Endothelial cell of umbilical vein (primary cell): ENCODE measurements around the gene KCNG1. TPM values are rescaled to one million over a fixed set of nuclear protein-coding genes. Genes with fewer than 3 reads are reported as not detected.

Source experiments
- BruUV-seq: library from RNA; stranded (reverse); fragments of 400-500 nt; replicated peaks from 2 replicates; lab custom pipeline; 2021; lab: Mats Ljungman, UMichigan
- CTCF ChIA-PET: fragments of 300-600, 350-600 bp; sonication (Branson Sonifier 250); formaldehyde crosslinking; loops from one replicate; lab custom pipeline; 2021; ENCODE audit warnings: antibody characterized with exemption, inconsistent platforms; lab: Charles Lee
- POLR2A ChIA-PET: fragments of 300-600, 350-600 bp; sonication (Branson Sonifier 250); formaldehyde crosslinking; loops from one replicate; lab custom pipeline; 2021; ENCODE audit warnings: antibody characterized with exemption, inconsistent platforms; lab: Charles Lee
- DNase-seq: peaks from one replicate; pipeline ENCODE4 v3.0.0-alpha.2; 2011; ENCODE audit warnings: low read depth, low spot score
- FAIRE-seq: peaks from 2 replicates; lab custom pipeline; 2011; peaks lifted over from hg19 to GRCh38; lab: Jason Lieb, UNC
- H2AFZ ChIP-seq: 2 replicates; pipeline ENCODE4 v1.6.0; 2012; ENCODE audit warnings: low read depth, low read length, control low read depth, inconsistent platforms
- H3K27ac ChIP-seq: 2 replicates; pipeline ENCODE4 v1.5.1; 2011; ENCODE audit warnings: low read depth, mild to moderate bottlenecking, control low read depth, low read length, moderate library complexity; ENCODE audit not compliant: insufficient read depth
- H3K27me3 ChIP-seq, 2 experiments: 2 replicates each; pipeline versions ENCODE4 v1.6.0 to v1.6.1; 2011; ENCODE audit warnings: low read length in 2 of 2, mixed read lengths in 1 of 2; ENCODE audit not compliant: control insufficient read depth in 2 of 2, insufficient read depth in 2 of 2
- H3K36me3 ChIP-seq, 2 experiments: 2 replicates in 1 of 2; 3 replicates in 1 of 2; pipeline ENCODE4 v1.5.1; 2011; ENCODE audit warnings: low read length in 2 of 2, mild to moderate bottlenecking in 1 of 2, moderate library complexity in 1 of 2; ENCODE audit not compliant: control insufficient read depth in 2 of 2, insufficient read depth in 2 of 2; ENCODE audit errors: extremely low read depth in 1 of 2
- H3K4me1 ChIP-seq: 3 replicates; pipeline ENCODE4 v1.5.1; 2011; ENCODE audit warnings: mild to moderate bottlenecking, low read length; ENCODE audit not compliant: control insufficient read depth, insufficient read depth; ENCODE audit errors: extremely low read depth
- H3K4me2 ChIP-seq: 2 replicates; pipeline ENCODE4 v1.6.1; 2011; ENCODE audit warnings: low read length, control low read depth, mixed read lengths; ENCODE audit not compliant: insufficient read depth
- H3K4me3 ChIP-seq, 3 experiments: fragments of 200-600 bp in 1 of 3; sonication (generic), shearing (Covaris generic) in 1 of 3; replicated peaks in 1 of 3; 2 replicates each; pipeline ENCODE4 v1.5.1; 2011 to 2016; ENCODE audit warnings: control low read depth in 3 of 3, low read length in 3 of 3, mild to moderate bottlenecking in 2 of 3, inconsistent platforms in 1 of 3, low read depth in 1 of 3, moderate library complexity in 1 of 3; ENCODE audit not compliant: insufficient read depth in 1 of 3
- H3K79me2 ChIP-seq: 2 replicates; pipeline ENCODE4 v1.6.0; 2012; ENCODE audit warnings: low read length, inconsistent platforms; ENCODE audit not compliant: control insufficient read depth, insufficient read depth
- H3K9ac ChIP-seq: replicated peaks from 2 replicates; pipeline ENCODE3; 2011; ENCODE audit warnings: low read length, control low read depth; ENCODE audit not compliant: insufficient read depth; ENCODE audit errors: extremely low read depth
- H3K9me1 ChIP-seq: replicated peaks from 3 replicates; pipeline ENCODE4 v1.6.0; 2011; ENCODE audit warnings: mild to moderate bottlenecking, low read length; ENCODE audit not compliant: control insufficient read depth, insufficient read depth; ENCODE audit errors: extremely low read depth
- H3K9me3 ChIP-seq: replicated peaks from 2 replicates; pipeline ENCODE4 v1.5.1; 2012; ENCODE audit warnings: low read length, inconsistent platforms; ENCODE audit not compliant: control insufficient read depth, insufficient read depth
- H4K20me1 ChIP-seq: replicated peaks from 2 replicates; pipeline ENCODE3; 2011; ENCODE audit warnings: mild to moderate bottlenecking, low read length; ENCODE audit not compliant: control insufficient read depth, insufficient read depth; ENCODE audit errors: extremely low read depth
- EZH2 ChIP-seq: IDR thresholded peaks from 2 replicates; pipeline ENCODE4 v1.6.1; 2012; ENCODE audit warnings: borderline replicate concordance, low read depth, mild to moderate bottlenecking, moderate library complexity, low read length, inconsistent platforms; ENCODE audit not compliant: severe bottlenecking
- FOS ChIP-seq: IDR thresholded peaks from 2 replicates; pipeline ENCODE4 v1.6.1; 2011; ENCODE audit warnings: mild to moderate bottlenecking, low read length, moderate library complexity, borderline replicate concordance; ENCODE audit not compliant: insufficient read depth
- JUN ChIP-seq: IDR thresholded peaks from 2 replicates; pipeline ENCODE4 v1.6.1; 2011; ENCODE audit warnings: borderline replicate concordance, low read depth; ENCODE audit not compliant: insufficient read length, insufficient read depth
- MAX ChIP-seq: IDR thresholded peaks from 2 replicates; pipeline ENCODE4 v1.6.1; 2011; ENCODE audit not compliant: insufficient read depth, insufficient read length
- MYC ChIP-seq: IDR thresholded peaks from one replicate; pipeline ENCODE4 v1.6.1; 2011; ENCODE audit warnings: mild to moderate bottlenecking, low read depth, low read length
- POLR2A ChIP-seq: IDR thresholded peaks from 2 replicates; pipeline ENCODE4 v1.6.1; 2012; ENCODE audit warnings: low read depth, mild to moderate bottlenecking, control low read depth, low read length
- POLR2AphosphoS5 ChIP-seq: IDR thresholded peaks from 2 replicates; pipeline ENCODE4 v1.6.1; 2012; ENCODE audit warnings: low read depth, mild to moderate bottlenecking, control low read depth, low read length, moderate library complexity; ENCODE audit not compliant: insufficient read depth
- dilution Hi-C: fragments of 300-500 bp; cut with MboI; formaldehyde crosslinking; loops from one replicate; pipeline ENCODE4 v1.15.0; 2019; ENCODE audit warnings: low sequenced_read_pairs; ENCODE audit not compliant: extremely low pct_ligation_motif_present
- intact Hi-C: fragments of 100-400 bp; cut with micrococcal nuclease; formaldehyde crosslinking; loops from one replicate; pipeline ENCODE4 v1.10.0; 2022
- polyA plus RNA-seq, 4 experiments: library from polyadenylated mRNA; depleted of rRNA in 3 of 4; stranded (reverse) in 3 of 4; unstranded in 1 of 4; fragments of >200 nt; gene quantifications; 2 replicates each; pipeline versions ENCODE4 v1.2.1 to v1.2.3, GENCODE V29; 2011 to 2012; ENCODE audit warnings: missing spikeins in 1 of 4
- total RNA-seq: library from RNA; stranded (reverse); gene quantifications from 2 replicates; pipeline ENCODE4 v1.2.3, GENCODE V29; 2021
- TF ChIP-seq, protein P1 (sequence below), 2 donors: IDR thresholded peaks; 1 replicate in 1 of 2; 2 replicates in 1 of 2; pipeline ENCODE4 v1.5.1; 2011; ENCODE audit warnings: low read length in 2 of 2, mild to moderate bottlenecking in 2 of 2, moderate library complexity in 2 of 2, control low read depth in 1 of 2, inconsistent platforms in 1 of 2, low read depth in 1 of 2; ENCODE audit not compliant: insufficient read depth in 1 of 2; ENCODE audit errors: extremely low read depth in 1 of 2

KCNG1 gene
- total and polyA plus RNA-seq, 2 donors (not counting 3 experiments of a cell fraction or from before 2014, with no cell fraction given) = 0.22 to 1.1 TPM

- no peak overlapping the region for H3K4me3 ChIP-seq
- POLR2A ChIA-PET = no interaction called here
- TF ChIP-seq MYC (no peak), POLR2A (no peak), JUN (no peak), EZH2 (no peak), POLR2AphosphoS5 (no peak), MAX (no peak), FOS (no peak)
- TF ChIP-seq, protein P1, sequence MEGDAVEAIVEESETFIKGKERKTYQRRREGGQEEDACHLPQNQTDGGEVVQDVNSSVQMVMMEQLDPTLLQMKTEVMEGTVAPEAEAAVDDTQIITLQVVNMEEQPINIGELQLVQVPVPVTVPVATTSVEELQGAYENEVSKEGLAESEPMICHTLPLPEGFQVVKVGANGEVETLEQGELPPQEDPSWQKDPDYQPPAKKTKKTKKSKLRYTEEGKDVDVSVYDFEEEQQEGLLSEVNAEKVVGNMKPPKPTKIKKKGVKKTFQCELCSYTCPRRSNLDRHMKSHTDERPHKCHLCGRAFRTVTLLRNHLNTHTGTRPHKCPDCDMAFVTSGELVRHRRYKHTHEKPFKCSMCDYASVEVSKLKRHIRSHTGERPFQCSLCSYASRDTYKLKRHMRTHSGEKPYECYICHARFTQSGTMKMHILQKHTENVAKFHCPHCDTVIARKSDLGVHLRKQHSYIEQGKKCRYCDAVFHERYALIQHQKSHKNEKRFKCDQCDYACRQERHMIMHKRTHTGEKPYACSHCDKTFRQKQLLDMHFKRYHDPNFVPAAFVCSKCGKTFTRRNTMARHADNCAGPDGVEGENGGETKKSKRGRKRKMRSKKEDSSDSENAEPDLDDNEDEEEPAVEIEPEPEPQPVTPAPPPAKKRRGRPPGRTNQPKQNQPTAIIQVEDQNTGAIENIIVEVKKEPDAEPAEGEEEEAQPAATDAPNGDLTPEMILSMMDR (IDR thresholded peaks at IDR 0.05; ENCODE audit: extremely low read depth in 1 of 2, insufficient read depth in 1 of 2, low read depth in 1 of 2, low read length in 2 of 2) = no peak
- no peak overlapping the region for H3K27ac ChIP-seq
- BruUV-seq = no TSS peak
- no peak for DNase-seq
- H3K36me3 ChIP-seq = no peaks in the 10 kb centered on the region
- intact Hi-C loops (no loop called here), dilution Hi-C loops (no loop called here)
- no peaks in the 10 kb centered on the region for H4K20me1 ChIP-seq
- H3K9me1 ChIP-seq = no peaks in the 10 kb centered on the region
- no peaks in the 10 kb centered on the region for H3K4me1 ChIP-seq
- no peak for FAIRE-seq
- no peak overlapping the region for H2AFZ ChIP-seq
- CTCF ChIA-PET = interaction anchor here (1.0 kb wide), 1 partner anchor 71 kb away, joined by 3 read pairs; no protein-coding TSS in a partner anchor
- no peak overlapping the region for H3K4me2 ChIP-seq
- peaks cover 11 to 16% of the 10 kb centered on the region in 2 experiments for H3K27me3 ChIP-seq
- H3K79me2 ChIP-seq = no peaks in the 10 kb centered on the region
- no peak overlapping the region for H3K9ac ChIP-seq
- H3K9me3 ChIP-seq = no peaks in the 10 kb centered on the region
Observed at GRCh38 chr20:51058017-51058416, 35.1 kb upstream of the KCNG1 start.
